CD4-positive, alpha-beta memory T cell (primary cell): ENCODE results near the gene NUP43. TPM values are rescaled to one million over a fixed set of nuclear protein-coding genes. Genes with fewer than 3 reads are reported as not detected.

Experiments
- CTCF ChIA-PET: fragments of 350-600 bp; sonication (Branson Sonifier 250); formaldehyde crosslinking; loops from one replicate; lab custom pipeline; 2021; ENCODE audit warnings: inconsistent platforms; ENCODE audit not compliant: partially characterized antibody; lab: Charles Lee
- POLR2A ChIA-PET: fragments of 350-600 bp; sonication (Branson Sonifier 250); formaldehyde crosslinking; loops from one replicate; lab custom pipeline; 2021; ENCODE audit not compliant: partially characterized antibody; lab: Charles Lee
- DNase-seq, 5 donors: peaks; one replicate each; pipeline versions ENCODE4 v3.0.0 to v3.0.0-alpha.2; 2020 to 2022; ENCODE audit warnings: mixed read lengths in 1 of 5
- H3K27ac ChIP-seq: one replicate; pipeline ENCODE4 v1.7.0; 2013; ENCODE audit warnings: low read depth, low read length
- H3K27me3 ChIP-seq: 2 replicates; pipeline ENCODE4 v1.7.0; 2013; ENCODE audit warnings: mild to moderate bottlenecking, low read length, moderate library complexity; ENCODE audit not compliant: insufficient read depth
- H3K36me3 ChIP-seq: 2 replicates; pipeline ENCODE4 v1.7.0; 2013; ENCODE audit warnings: mild to moderate bottlenecking, low read length, moderate library complexity; ENCODE audit not compliant: insufficient read depth
- H3K4me1 ChIP-seq: 2 replicates; pipeline ENCODE4 v1.7.0; 2013; ENCODE audit warnings: mild to moderate bottlenecking, low read length, moderate library complexity; ENCODE audit not compliant: insufficient read depth
- H3K4me3 ChIP-seq, 2 donors: one replicate each; pipeline ENCODE4 v1.7.0; 2013; ENCODE audit warnings: low read length in 2 of 2, mild to moderate bottlenecking in 1 of 2
- H3K9me3 ChIP-seq, 2 donors: one replicate each; pipeline ENCODE4 v1.7.0; 2013; ENCODE audit warnings: low read length in 2 of 2, control low read depth in 1 of 2; ENCODE audit not compliant: control insufficient read depth in 1 of 2
- H3K27ac Mint-ChIP-seq, 7 donors: one replicate each; pipeline ENCODE4 v1.8.0; 2020 to 2021; ENCODE audit warnings: mixed read lengths in 7 of 7, mild to moderate bottlenecking in 6 of 7, inconsistent platforms in 3 of 7, moderate library complexity in 3 of 7
- H3K27me3 Mint-ChIP-seq, 2 donors: one replicate each; pipeline ENCODE4 v1.8.0; 2020 to 2021; ENCODE audit warnings: mixed read lengths in 2 of 2
- H3K36me3 Mint-ChIP-seq, 2 donors: one replicate each; pipeline ENCODE4 v1.8.0; 2020 to 2021; ENCODE audit warnings: mixed read lengths in 2 of 2, inconsistent platforms in 1 of 2, mild to moderate bottlenecking in 1 of 2
- H3K4me1 Mint-ChIP-seq, 4 donors: one replicate each; pipeline ENCODE4 v1.8.0; 2020 to 2021; ENCODE audit warnings: mixed read lengths in 4 of 4, mild to moderate bottlenecking in 1 of 4
- H3K4me3 Mint-ChIP-seq, 8 donors: one replicate each; pipeline ENCODE4 v1.8.0; 2020 to 2021; ENCODE audit warnings: mixed read lengths in 8 of 8, mild to moderate bottlenecking in 7 of 8, moderate library complexity in 6 of 8, inconsistent platforms in 3 of 8
- H3K9me3 Mint-ChIP-seq, 8 donors: one replicate each; pipeline ENCODE4 v1.8.0; 2020 to 2021; ENCODE audit warnings: mixed read lengths in 8 of 8, mild to moderate bottlenecking in 5 of 8, inconsistent platforms in 3 of 8, moderate library complexity in 1 of 8
- intact Hi-C: fragments of 100-400 bp; cut with micrococcal nuclease; formaldehyde crosslinking; loops from one replicate; pipeline ENCODE4 v1.15.1; 2023
- polyA plus RNA-seq, 2 donors: library from polyadenylated mRNA; unstranded; fragments of 300-500 nt; fragmentation: Illumina TruSeq; gene quantifications; one replicate each; pipeline ENCODE4 v1.2.3, GENCODE V29; 2021
- total RNA-seq, 2 experiments: library from RNA; stranded (reverse); gene quantifications; one replicate each; pipeline ENCODE4 v1.2.3, GENCODE V29; 2021

NUP43 gene
- total and polyA plus RNA-seq, 4 experiments from 2014 or later = 1.9 to 58.3 (median 31.6) TPM

DNA sequence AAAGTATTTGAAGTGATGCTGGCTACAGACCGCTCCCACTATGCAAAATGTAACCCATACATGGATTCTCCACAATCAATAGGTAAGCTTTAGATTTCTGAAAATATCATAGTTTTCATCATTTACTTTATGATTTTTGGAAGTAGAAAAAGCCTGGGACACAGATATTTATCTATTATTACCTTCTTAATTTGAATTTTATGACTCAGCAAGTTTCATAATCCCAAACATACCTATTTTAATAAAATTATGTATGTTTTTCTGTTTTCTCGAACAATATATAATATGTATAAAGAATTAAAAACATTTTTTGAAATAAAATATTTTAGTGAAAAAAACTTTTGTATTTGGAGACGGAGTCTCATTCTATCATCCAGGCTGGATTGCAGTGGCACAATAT, 24.9 kb upstream of the NUP43 start:
- H3K27ac Mint-ChIP-seq = peak overlapping the region in 1 of 7 donors; percentile 42
- CTCF ChIA-PET = interaction anchor here (0.7 kb wide), 1 partner anchor 17 kb away, joined by 3 read pairs; no protein-coding TSS in a partner anchor
- peaks cover 0 to 6% (median 5%) of the 10 kb centered on the region in 4 donors for H3K4me1 Mint-ChIP-seq

DNA sequence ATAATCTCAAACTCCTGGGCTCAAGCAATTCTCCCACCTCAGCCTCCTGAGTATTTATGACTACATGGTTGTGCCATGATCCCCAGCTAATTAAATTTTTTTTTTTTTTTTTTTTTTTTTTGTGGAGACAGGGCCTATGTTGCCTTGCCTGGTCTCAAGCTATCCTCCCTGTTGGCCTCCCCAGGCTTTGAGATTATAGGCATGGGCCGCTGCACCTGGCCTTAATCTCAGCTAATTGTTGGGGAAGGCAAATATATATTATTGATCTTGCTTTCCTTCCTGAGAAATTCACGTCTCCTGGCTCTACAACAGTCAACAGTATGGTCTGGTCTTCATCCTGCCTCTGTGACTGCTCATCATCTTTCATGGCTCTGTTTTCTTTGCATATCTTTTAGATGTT, 23.3 kb upstream of the NUP43 start:
- no peaks in the 10 kb centered on the region for H3K27me3 Mint-ChIP-seq
- peaks cover 4% of the 10 kb centered on the region for H3K36me3 ChIP-seq
- POLR2A ChIA-PET = no interaction called here
- no peaks in the 10 kb centered on the region for H3K4me1 ChIP-seq
- H3K4me3 ChIP-seq = no peak overlapping the region
- H3K27ac Mint-ChIP-seq = peak overlapping the region in 2 of 7 donors; percentile 31 to 51
- CTCF ChIA-PET = interaction anchor here (1.3 kb wide), 1 partner anchor 46 kb away, joined by 4 read pairs; no protein-coding TSS in a partner anchor
- peaks cover 0 to 7% (median 2%) of the 10 kb centered on the region in 8 donors for H3K9me3 Mint-ChIP-seq
- peaks cover 16 to 29% of the 10 kb centered on the region in 2 donors for H3K36me3 Mint-ChIP-seq
- H3K9me3 ChIP-seq = no peaks in the 10 kb centered on the region
- H3K4me3 Mint-ChIP-seq = no peak overlapping the region
- H3K4me1 Mint-ChIP-seq = peaks cover 0 to 9% (median 5%) of the 10 kb centered on the region in 4 donors
- DNase-seq = no peak
- H3K27me3 ChIP-seq = no peaks in the 10 kb centered on the region
- H3K27ac ChIP-seq = no peak overlapping the region
- intact Hi-C loops = no loop called here

More for the DNA sequence above, 24.9 kb upstream of the NUP43 start:
- no peaks in the 10 kb centered on the region for H3K9me3 ChIP-seq
- Mint-ChIP-seq H3K36me3 (peaks cover 15 to 31% of the 10 kb centered on the region in 2 donors), H3K4me3 (no peak overlapping the region), H3K9me3 (peaks cover 0 to 3% (median 0%) of the 10 kb centered on the region in 8 donors), H3K27me3 (no peaks in the 10 kb centered on the region)
- POLR2A ChIA-PET = no interaction called here
- no peak for DNase-seq
- no peak overlapping the region for H3K27ac ChIP-seq
- no peaks in the 10 kb centered on the region for H3K27me3 ChIP-seq
- intact Hi-C loops = no loop called here
- no peaks in the 10 kb centered on the region for H3K4me1 ChIP-seq
- peaks cover under 1% of the 10 kb centered on the region for H3K36me3 ChIP-seq
- H3K4me3 ChIP-seq = no peak overlapping the region

DNA sequence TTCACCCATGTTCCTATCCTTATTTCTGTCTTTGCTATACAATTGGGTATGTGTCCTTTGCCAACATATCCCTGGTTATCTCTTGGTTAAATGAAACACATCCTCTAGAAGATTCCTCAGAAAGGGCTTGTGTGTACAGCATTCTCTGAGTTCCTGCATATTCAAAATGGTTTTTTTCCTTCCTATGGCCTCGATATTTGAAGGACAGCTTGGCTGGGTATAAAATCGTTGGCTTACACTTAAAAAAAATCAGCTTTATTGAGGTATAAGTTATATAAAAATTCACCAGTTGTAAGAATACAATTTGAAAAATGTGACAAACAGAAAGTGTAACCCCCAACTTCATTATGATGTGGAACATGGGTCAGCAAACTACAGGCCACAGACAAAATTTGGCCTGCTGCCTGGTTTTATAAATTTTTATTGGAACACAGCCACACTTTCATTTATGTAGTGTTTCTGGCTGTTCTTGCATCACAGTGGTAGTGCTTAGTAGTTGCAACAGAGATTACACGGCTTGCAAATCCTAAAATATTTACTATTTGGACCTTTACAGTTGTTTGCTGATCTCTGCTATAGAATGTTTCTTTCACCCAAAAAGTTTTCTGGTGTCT, 19.9 kb upstream of the NUP43 start:
- intact Hi-C loops = no loop called here
- Histone ChIP-seq H3K27ac (no peak overlapping the region), H3K9me3 (no peaks in the 10 kb centered on the region), H3K27me3 (no peaks in the 10 kb centered on the region), H3K4me1 (no peaks in the 10 kb centered on the region), H3K36me3 (peaks cover 4% of the 10 kb centered on the region), H3K4me3 (no peak overlapping the region)
- POLR2A ChIA-PET = no interaction called here
- DNase-seq = no peak
- peaks cover 9 to 18% (median 11%) of the 10 kb centered on the region in 4 donors for H3K4me1 Mint-ChIP-seq
- H3K27ac Mint-ChIP-seq = no peak overlapping the region
- peaks cover 0 to 7% (median 2%) of the 10 kb centered on the region in 8 donors for H3K9me3 Mint-ChIP-seq
- CTCF ChIA-PET = no interaction called here
- peaks cover 19 to 26% of the 10 kb centered on the region in 2 donors for H3K36me3 Mint-ChIP-seq
- no peaks in the 10 kb centered on the region for H3K27me3 Mint-ChIP-seq
- no peak overlapping the region for H3K4me3 Mint-ChIP-seq

DNA sequence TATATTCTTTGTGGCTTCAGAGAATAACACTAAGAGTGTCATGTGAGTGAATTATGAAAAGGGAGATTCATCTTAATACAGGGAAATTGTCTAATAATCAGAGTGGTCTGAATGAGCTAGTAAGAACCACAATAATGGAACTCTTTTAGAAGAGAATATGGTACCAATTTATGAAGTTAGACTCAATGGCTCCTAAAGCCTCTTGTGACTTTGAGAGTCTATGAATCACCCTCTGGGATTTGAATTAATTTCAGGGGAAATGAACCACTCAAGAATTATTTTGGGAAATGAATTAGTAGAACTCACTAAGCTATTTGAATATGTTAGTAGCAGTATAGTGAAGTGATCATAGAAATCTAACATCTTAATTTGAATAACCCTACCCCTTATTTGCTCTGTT, 17.5 kb upstream of the NUP43 start:
- peaks cover 9% of the 10 kb centered on the region for H3K36me3 ChIP-seq
- no peaks in the 10 kb centered on the region for H3K9me3 ChIP-seq
- no peak overlapping the region for H3K27ac Mint-ChIP-seq
- no peaks in the 10 kb centered on the region for H3K27me3 Mint-ChIP-seq
- H3K4me3 Mint-ChIP-seq = no peak overlapping the region
- H3K4me3 ChIP-seq = no peak overlapping the region
- H3K4me1 ChIP-seq = no peaks in the 10 kb centered on the region
- H3K36me3 Mint-ChIP-seq = peaks cover 26 to 31% of the 10 kb centered on the region in 2 donors
- H3K4me1 Mint-ChIP-seq = peaks cover 6 to 23% (median 15%) of the 10 kb centered on the region in 4 donors
- DNase-seq = no peak
- intact Hi-C loops = no loop called here
- ChIA-PET POLR2A (no interaction called here), CTCF (interaction anchor here (1.1 kb wide), 1 partner anchor 9 kb away, joined by 3 read pairs; no protein-coding TSS in a partner anchor)
- peaks cover 0 to 7% (median 2%) of the 10 kb centered on the region in 8 donors for H3K9me3 Mint-ChIP-seq
- no peak overlapping the region for H3K27ac ChIP-seq
- no peaks in the 10 kb centered on the region for H3K27me3 ChIP-seq

DNA sequence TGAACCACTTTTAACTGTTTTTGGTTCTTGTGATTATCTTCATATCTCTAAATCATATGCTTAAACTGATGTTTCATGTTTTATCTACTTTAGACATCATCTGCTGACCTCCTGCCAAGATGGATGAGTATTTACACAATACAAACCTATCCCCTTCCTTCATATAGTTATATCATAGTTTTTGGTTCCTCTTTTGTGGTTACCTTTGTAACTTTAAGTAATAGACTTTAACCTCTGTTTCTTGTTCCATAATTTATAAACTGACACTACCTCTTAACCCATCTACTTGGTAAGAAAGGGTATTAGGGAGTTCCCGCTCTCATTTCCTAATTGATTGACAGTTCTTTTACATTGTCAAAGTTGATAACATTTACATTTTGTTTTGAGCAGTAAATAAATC, 15.1 kb upstream of the NUP43 start:
- intact Hi-C loops = no loop called here
- Mint-ChIP-seq H3K27ac (peak overlapping the region in 1 of 7 donors; percentile 7), H3K4me1 (peaks cover 5 to 27% (median 18%) of the 10 kb centered on the region in 4 donors), H3K9me3 (peaks cover 0 to 5% (median under 1%) of the 10 kb centered on the region in 8 donors), H3K36me3 (peaks cover 17 to 24% of the 10 kb centered on the region in 2 donors), H3K4me3 (no peak overlapping the region), H3K27me3 (no peaks in the 10 kb centered on the region)
- ChIA-PET POLR2A (no interaction called here), CTCF (no interaction called here)
- DNase-seq = no peak
- Histone ChIP-seq H3K4me3 (no peak overlapping the region), H3K27me3 (no peaks in the 10 kb centered on the region), H3K9me3 (no peaks in the 10 kb centered on the region), H3K4me1 (no peaks in the 10 kb centered on the region), H3K36me3 (peaks cover 9% of the 10 kb centered on the region), H3K27ac (no peak overlapping the region)

DNA sequence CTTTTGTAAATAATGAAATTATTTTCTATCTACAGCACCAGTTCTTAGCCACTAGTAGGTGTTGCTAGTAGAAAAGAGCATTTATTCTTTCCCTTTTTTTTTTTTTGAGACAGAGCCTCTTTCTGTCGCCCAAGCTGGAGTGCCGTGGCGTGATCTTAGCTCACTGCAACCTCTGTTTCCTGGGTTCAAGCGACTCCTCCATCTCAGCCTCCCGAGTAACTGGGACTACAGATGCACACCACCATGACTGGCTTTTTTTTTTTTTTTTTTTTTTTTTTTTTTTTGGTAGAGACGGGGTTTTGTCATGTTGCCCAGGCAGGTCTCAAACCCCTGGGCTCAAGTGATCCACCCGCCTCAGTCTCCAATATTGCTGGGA, 9.9 kb upstream of the NUP43 start:
- Histone ChIP-seq H3K4me3 (no peak overlapping the region), H3K36me3 (peaks cover 5% of the 10 kb centered on the region), H3K27ac (no peak overlapping the region), H3K9me3 (no peaks in the 10 kb centered on the region), H3K27me3 (no peaks in the 10 kb centered on the region), H3K4me1 (peaks cover 37% of the 10 kb centered on the region)
- H3K4me1 Mint-ChIP-seq = peaks cover 17 to 27% (median 23%) of the 10 kb centered on the region in 4 donors
- H3K4me3 Mint-ChIP-seq = no peak overlapping the region
- H3K27me3 Mint-ChIP-seq = no peaks in the 10 kb centered on the region
- H3K36me3 Mint-ChIP-seq = peaks cover 10 to 17% of the 10 kb centered on the region in 2 donors
- CTCF ChIA-PET = interaction anchor here (0.7 to 2.1 kb wide), 2 partner anchors 12 to 763 kb away, joined by 4 to 5 read pairs; no protein-coding TSS in a partner anchor
- DNase-seq = no peak
- intact Hi-C loops = no loop called here
- H3K9me3 Mint-ChIP-seq = no peaks in the 10 kb centered on the region
- no peak overlapping the region for H3K27ac Mint-ChIP-seq
- POLR2A ChIA-PET = interaction anchor here (0.9 kb wide), 1 partner anchor 39 kb away, joined by 3 read pairs; no protein-coding TSS in a partner anchor

DNA sequence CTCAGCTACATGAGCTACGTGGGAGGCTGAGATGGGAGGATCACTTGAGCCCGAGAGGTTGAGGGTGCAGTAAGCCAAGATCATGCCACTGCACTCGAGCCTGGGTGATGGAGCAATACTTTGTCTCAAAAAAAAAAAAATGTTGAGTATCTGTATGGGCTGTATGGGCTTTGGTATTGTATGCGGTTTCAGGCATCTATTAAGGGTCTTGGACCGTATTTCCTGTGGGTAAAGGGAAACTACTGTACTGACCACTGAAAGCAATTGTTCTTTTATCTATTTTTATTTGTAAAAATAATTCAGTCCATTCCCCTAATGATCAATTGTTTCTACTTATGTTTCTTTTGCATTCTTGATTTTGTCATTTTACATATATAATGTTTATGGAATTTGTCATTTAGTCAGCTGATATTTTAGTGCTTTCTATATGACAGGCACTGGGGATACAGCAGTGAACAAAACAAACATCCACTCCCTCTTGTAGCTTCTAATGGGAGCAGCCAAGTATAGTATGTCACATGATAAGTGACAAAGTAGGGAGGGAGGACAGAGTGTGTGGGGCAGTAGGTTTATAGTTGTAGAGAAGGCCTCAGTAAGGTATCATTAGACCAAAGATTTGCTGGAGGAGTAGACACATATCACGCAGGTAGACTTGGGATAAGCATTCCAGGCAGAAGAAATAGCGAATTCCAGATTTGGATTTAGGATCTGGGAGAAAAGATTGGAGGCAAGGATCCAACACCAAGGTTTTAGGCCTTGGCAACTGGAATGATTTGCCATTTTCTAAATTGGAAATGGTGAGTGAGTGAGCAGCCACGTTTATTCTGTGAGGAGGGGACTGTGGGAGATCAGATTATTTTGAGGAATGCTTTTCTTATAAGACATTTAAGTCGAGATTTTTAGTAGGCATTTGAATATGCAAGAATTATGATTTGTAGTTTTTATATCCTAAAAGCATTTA, 9.3 kb upstream of the NUP43 start:
- no peak overlapping the region for H3K4me3 ChIP-seq
- no peaks in the 10 kb centered on the region for H3K9me3 Mint-ChIP-seq
- peaks cover 10 to 15% of the 10 kb centered on the region in 2 donors for H3K36me3 Mint-ChIP-seq
- H3K27me3 Mint-ChIP-seq = no peaks in the 10 kb centered on the region
- intact Hi-C loops = no loop called here
- peak overlapping the region in 4 of 7 donors; percentile 1 to 47 (median 8) for H3K27ac Mint-ChIP-seq
- ChIA-PET CTCF (interaction anchor here (2.1 kb wide), 1 partner anchor 12 kb away, joined by 4 read pairs; no protein-coding TSS in a partner anchor), POLR2A (no interaction called here)
- no peak overlapping the region for H3K4me3 Mint-ChIP-seq
- no peak overlapping the region for H3K27ac ChIP-seq
- peaks cover 44% of the 10 kb centered on the region for H3K4me1 ChIP-seq
- H3K9me3 ChIP-seq = no peaks in the 10 kb centered on the region
- peaks cover 5% of the 10 kb centered on the region for H3K36me3 ChIP-seq
- H3K4me1 Mint-ChIP-seq = peaks cover 21 to 25% (median 24%) of the 10 kb centered on the region in 4 donors
- no peaks in the 10 kb centered on the region for H3K27me3 ChIP-seq
- DNase-seq = no peak
